B cell (primary cell): Measurements from ENCODE around the gene ATP9B.

Source experiments
- EZH2 ChIP-seq: IDR thresholded peaks from 2 replicates; pipeline ENCODE4 v1.6.1; 2012; ENCODE audit warnings: borderline replicate concordance, low read depth, mild to moderate bottlenecking, moderate library complexity, low read length; ENCODE audit not compliant: insufficient read depth, poor library complexity, severe bottlenecking
- TF ChIP-seq, protein P1 (sequence below): fragments of 200-600 bp; IDR thresholded peaks from one replicate; pipeline ENCODE4 v1.8.0; 2022; ENCODE audit warnings: antibody characterized with exemption, mild to moderate bottlenecking

DNA sequence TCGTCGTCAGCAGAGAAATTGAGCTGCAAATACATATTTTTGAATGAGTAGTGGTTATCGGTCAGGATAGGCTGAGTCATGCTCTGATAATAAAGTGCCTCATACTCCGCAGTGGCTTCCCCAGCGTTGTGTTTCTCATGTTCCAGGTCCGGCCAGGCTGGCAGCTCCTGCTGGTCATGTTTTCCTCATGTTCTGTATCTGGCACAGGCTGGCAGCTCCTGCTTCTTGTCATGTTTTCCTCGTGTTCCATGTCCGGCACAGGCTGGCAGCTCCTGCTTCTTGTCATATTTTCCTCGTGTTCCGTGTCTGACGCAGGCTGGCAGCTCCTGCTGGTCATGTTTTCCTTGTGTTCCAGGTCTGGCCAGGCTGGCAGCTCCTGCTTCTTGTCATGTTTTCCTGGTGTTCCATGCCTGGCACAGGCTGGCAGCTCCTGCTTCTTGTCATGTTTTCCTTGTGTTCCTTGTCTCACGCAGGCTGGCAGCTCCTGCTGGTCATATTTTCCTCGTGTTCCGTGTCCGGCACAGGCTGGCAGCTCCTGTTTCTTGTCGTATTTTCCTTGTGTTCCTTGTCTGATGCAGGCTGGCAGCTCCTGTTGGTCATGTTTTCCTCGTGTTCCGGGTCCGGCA is 148.9 kb downstream of the ATP9B start:
- TF ChIP-seq, protein P1, sequence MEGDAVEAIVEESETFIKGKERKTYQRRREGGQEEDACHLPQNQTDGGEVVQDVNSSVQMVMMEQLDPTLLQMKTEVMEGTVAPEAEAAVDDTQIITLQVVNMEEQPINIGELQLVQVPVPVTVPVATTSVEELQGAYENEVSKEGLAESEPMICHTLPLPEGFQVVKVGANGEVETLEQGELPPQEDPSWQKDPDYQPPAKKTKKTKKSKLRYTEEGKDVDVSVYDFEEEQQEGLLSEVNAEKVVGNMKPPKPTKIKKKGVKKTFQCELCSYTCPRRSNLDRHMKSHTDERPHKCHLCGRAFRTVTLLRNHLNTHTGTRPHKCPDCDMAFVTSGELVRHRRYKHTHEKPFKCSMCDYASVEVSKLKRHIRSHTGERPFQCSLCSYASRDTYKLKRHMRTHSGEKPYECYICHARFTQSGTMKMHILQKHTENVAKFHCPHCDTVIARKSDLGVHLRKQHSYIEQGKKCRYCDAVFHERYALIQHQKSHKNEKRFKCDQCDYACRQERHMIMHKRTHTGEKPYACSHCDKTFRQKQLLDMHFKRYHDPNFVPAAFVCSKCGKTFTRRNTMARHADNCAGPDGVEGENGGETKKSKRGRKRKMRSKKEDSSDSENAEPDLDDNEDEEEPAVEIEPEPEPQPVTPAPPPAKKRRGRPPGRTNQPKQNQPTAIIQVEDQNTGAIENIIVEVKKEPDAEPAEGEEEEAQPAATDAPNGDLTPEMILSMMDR = no peak
- no peak for TF ChIP-seq EZH2
